ELR (cell line): Measurements from ENCODE around the gene ZNF488.

ENCODE experiments used
- DNase-seq: peaks from one replicate; pipeline ENCODE4 v3.0.0-alpha.2; 2015; ENCODE audit warnings: low read depth

ZNF488 gene

GRCh38 chr10:47329855-47330254 is 54.2 kb downstream of the ZNF488 start:
- DNase-seq = no peak

DNA sequence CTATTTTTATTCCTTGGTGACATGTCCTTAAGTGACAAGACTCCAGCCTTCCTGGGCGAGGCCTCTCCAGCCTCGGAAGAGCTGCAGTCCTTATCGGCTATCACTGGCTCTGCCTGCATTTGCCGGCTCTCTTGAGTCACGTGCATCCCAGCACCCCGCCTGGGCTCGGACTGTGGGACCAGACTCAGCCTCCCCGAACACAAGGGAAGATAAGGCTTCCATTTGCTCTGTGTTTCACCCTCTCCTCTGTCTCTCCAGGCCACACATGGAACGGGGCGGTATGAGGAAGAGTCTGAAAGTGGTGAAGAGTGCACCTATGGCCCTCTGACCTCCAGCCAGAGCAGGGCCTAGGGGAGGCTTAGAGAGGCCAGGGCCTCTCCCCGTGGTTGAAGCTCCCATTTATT is 57.2 kb downstream of the ZNF488 start:
- DNase-seq = no peak

GRCh38 chr10:47326306-47326926 is 57.7 kb downstream of the ZNF488 start:
- DNase-seq = peak; percentile 7

DNA sequence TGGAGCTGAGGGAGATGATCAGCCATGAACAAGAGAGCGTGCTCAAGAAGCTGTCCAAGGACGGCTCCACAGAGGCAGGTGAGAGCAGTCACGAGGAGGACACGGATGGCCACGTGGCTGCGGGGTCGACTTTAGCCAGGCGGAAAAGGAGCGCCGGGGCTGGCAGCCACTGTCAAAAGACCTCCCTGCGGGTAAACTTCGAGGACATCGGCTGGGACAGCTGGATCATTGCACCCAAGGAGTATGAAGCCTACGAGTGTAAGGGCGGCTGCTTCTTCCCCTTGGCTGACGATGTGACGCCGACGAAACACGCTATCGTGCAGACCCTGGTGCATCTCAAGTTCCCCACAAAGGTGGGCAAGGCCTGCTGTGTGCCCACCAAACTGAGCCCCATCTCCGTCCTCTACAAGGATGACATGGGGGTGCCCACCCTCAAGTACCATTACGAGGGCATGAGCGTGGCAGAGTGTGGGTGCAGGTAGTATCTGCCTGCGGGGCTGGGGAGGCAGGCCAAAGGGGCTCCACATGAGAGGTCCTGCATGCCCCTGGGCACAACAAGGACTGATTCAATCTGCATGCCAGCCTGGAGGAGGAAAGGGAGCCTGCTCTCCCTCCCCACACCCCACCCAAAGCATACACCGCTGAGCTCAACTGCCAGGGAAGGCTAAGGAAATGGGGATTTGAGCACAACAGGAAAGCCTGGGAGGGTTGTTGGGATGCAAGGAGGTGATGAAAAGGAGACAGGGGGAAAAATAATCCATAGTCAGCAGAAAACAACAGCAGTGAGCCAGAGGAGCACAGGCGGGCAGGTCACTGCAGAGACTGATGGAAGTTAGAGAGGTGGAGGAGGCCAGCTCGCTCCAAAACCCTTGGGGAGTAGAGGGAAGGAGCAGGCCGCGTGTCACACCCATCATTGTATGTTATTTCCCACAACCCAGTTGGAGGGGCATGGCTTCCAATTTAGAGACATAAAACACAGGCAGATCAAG is 58.5 kb downstream of the ZNF488 start:
- DNase-seq = no peak

DNA sequence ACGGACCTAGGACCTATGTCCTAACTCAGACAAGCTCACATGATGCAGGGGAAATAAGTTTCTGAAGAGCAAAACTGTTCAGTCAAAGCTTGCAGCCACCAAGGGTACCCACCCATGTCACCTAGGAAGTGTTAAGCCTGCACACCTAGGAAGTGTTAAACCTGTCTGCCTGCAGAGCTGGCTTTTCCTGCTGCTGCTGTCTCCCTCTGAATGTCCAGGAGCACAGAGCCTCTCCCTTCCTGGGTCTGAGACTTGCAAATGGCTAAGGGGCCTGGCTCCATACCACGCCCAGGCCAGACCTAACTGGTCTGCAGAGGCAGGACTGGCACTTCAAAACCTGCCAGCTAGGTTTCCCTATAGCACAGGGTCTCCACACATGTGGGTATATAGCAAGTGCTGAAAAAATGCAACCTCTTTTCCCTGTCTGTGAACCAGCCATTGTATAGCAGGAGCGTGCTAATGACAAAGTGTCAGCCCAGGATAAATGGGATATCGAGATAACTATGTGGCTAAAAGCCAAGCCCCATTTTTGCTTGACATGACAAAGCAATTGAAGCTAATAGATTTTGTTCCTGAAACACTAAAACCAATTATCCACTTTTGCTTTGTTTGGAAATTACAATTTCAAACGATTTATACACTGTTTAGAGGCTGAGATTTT is 60.3 kb downstream of the ZNF488 start:
- DNase-seq = no peak

- DNase-seq = no peak
Observed at GRCh38 chr10:47323087-47323486, 61.0 kb downstream of the ZNF488 start.

DNA sequence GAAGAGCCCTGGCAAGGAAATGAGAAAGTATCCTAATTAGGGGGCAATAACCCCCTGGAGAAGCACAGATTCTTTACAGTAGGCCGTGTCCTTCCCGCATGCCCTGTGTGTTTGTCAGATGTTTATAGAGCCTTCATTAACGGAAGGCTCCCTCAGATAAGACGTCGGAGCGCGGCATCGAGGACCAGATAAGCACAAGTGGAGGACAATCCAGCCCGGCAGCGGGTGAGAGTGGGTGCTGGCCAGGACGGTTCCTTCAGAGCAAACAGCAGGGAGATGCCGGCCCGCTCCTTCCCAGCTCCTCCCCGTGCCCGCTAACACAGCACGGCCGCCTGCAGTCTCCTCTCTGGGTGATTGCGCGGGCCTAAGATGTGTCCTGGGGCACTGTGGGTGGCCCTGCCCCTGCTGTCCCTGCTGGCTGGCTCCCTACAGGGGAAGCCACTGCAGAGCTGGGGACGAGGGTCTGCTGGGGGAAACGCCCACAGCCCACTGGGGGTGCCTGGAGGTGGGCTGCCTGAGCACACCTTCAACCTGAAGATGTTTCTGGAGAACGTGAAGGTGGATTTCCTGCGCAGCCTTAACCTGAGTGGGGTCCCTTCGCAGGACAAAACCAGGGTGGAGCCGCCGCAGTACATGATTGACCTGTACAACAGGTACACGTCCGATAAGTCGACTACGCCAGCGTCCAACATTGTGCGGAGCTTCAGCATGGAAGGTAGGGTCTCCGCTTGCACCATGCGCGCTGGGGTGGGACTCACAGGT is 61.6 kb downstream of the ZNF488 start, which contains the start of gene GDF2:
Gene GDF2, plus strand, starts transcription at position 155 of the 762 bp plus-strand sequence. Its CDS starts 215 bp downstream, at position 370.
- DNase-seq = no peak

- no peak for DNase-seq
Observed at GRCh38 chr10:47321521-47322195, 62.4 kb downstream of the ZNF488 start.

DNA sequence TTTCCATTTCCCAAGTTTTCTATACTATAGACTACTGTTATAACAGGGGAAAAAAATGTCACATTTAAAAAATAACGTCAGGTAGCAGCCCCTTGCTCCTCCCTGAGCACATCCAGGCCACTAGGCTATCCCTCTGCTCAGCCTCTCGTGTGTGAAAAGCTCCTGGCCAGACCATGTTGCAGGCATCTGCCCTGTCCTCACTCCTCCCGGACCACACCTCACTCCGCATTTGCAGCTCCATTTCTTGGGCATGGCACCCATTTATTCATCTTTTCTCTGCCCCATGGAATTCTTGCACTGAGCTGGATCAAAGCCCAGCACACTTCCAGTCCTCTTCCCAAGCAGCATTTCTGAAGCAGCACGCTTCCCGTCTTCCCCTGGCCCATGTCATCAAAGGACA is 63.3 kb downstream of the ZNF488 start:
- DNase-seq = no peak

DNA sequence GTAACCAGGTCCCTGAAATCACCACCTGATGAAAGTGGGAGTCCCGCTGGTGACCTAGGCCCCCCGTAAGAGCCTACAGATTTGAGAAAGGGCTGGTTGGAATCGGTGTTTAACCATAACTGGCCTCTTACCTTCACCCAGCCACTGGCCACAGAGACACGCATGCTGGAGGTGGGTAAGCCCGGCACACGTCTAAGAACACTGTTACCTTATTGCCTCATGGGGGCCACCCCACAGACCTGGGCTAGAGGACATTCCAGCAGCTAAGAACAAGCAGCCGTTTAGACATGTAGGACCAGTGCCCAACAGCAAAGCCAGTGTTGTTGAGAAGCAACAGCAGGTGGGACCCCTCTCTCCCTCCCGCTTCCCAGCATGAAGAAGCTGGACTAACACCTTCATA is 64.3 kb downstream of the ZNF488 start:
- DNase-seq = no peak

DNA sequence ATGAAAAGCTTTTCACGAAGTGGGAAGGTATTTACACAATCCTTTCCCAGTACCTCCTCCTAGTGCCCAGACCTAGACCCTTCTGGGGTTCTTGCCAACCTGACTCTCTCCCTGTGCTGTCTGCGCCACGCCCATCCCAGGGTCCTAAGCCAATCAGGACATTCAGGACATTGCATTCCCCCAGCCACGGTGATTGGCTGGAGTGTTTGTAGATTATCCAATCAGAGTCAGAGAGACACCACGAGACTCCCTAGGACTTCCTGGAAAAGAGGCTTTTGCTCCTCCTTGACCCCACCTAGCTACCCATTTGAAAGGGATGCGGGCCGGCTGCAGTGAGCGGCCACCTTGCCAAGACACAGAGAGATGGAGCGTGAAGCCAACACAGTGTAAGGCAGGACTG is 65.4 kb downstream of the ZNF488 start:
- DNase-seq = peak; percentile 16

DNA sequence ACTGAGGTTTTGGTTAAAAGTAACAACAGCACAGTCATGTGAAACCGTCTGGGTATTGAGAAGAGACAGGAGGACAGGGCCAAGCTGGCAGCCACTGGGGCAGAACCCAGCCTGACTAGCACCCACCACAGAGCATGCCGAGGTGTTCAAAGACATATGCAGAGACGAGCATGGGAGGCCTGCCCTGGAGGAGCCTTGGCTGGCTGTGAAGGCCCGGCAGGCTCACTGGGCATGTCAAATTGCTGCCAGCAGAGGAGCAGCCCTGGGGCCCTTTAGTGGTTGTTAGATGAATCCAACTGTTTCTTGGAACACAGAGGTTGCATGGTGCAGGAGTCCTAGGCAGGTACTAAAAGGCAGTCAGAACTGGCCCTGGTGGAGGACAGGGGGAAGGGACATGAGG is 66.8 kb downstream of the ZNF488 start:
- DNase-seq = no peak

DNA sequence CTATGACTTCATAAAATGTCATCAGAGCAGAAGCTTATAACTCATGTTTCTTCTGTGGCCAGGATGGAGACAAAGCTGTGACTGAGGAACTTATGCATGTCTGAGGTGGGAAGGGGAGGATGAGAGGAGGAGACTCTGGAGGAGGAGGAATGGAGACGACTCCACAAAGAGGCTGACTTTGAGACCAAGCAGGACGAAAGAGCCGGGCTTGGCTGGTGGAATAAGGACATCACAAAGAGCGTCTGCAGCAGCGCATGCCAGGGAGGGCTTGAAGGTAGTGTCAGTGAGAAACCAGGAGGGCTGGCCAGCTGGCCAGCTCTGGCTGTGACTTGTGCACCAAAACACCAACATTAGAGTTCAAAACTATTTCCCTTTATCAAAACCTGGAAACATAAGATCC is 68.0 kb downstream of the ZNF488 start:
- DNase-seq = no peak
